ENCODE results near the gene SLC7A6. TPM values are rescaled to one million over a fixed set of nuclear protein-coding genes. Genes with fewer than 3 reads are reported as not detected.

Gene SLC7A6
- total and polyA plus RNA-seq, 2 of the 13 experiments (the other 11 are each of a cell fraction or from before 2014, with no cell fraction given): 35.8 to 70.8 TPM

GRCh38 chr16:68328151-68328859 is 64.0 kb downstream of the SLC7A6 start (continued):
- TF ChIP-seq BRCA1 (CRISPR knock-in tag; IDR thresholded peaks at IDR 0.05): no peak
- peak; percentile 62; the same call in 1 of the 2 replicates for TF ChIP-seq TGIF2 (CRISPR knock-in tag; IDR thresholded peaks at IDR 0.05)
- TF ChIP-seq, protein P1, sequence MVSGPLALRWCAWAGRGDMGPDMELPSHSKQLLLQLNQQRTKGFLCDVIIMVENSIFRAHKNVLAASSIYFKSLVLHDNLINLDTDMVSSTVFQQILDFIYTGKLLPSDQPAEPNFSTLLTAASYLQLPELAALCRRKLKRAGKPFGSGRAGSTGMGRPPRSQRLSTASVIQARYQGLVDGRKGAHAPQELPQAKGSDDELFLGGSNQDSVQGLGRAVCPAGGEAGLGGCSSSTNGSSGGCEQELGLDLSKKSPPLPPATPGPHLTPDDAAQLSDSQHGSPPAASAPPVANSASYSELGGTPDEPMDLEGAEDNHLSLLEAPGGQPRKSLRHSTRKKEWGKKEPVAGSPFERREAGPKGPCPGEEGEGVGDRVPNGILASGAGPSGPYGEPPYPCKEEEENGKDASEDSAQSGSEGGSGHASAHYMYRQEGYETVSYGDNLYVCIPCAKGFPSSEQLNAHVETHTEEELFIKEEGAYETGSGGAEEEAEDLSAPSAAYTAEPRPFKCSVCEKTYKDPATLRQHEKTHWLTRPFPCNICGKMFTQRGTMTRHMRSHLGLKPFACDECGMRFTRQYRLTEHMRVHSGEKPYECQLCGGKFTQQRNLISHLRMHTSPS (CRISPR knock-in tag; IDR thresholded peaks at IDR 0.05; ENCODE audit: low read depth): peak; percentile 43; the same call in 1 of the 2 replicates
- TF ChIP-seq ZBTB7A (CRISPR knock-in tag; IDR thresholded peaks at IDR 0.05): no peak
- peak; percentile 93; the same call in 1 of the 2 replicates for TF ChIP-seq SSRP1 (CRISPR knock-in tag; IDR thresholded peaks at IDR 0.05)
- TF ChIP-seq CBX1 (IDR thresholded peaks at IDR 0.05; ENCODE audit: low read depth): no peak
- no peak for TF ChIP-seq ZNF446 (CRISPR knock-in tag; IDR thresholded peaks at IDR 0.05)
- no peak; the same call in 1 of the 2 replicates for TF ChIP-seq GABPB1 (CRISPR knock-in tag; IDR thresholded peaks at IDR 0.05)
- TF ChIP-seq TRIM24 (CRISPR knock-in tag; IDR thresholded peaks at IDR 0.05): no peak
- TF ChIP-seq SRF (IDR thresholded peaks at IDR 0.05; ENCODE audit: low read depth, low read length): 0 out of 2 replicates have a peak, but pooled peaks have one; percentile 1
- TF ChIP-seq U2AF1 (optimal IDR thresholded peaks at IDR 0.05; ENCODE audit: low read depth, low read length): no peak
- TF ChIP-seq ZSCAN25 (CRISPR knock-in tag; IDR thresholded peaks at IDR 0.05): 0 out of 2 replicates have a peak, but pooled peaks have one; percentile 22
- TF ChIP-seq ZNF570 (CRISPR knock-in tag; IDR thresholded peaks at IDR 0.05; ENCODE audit: borderline replicate concordance): no peak
- TF ChIP-seq ZNF792 (CRISPR knock-in tag; IDR thresholded peaks at IDR 0.05): no peak
- TF ChIP-seq, protein P2, sequence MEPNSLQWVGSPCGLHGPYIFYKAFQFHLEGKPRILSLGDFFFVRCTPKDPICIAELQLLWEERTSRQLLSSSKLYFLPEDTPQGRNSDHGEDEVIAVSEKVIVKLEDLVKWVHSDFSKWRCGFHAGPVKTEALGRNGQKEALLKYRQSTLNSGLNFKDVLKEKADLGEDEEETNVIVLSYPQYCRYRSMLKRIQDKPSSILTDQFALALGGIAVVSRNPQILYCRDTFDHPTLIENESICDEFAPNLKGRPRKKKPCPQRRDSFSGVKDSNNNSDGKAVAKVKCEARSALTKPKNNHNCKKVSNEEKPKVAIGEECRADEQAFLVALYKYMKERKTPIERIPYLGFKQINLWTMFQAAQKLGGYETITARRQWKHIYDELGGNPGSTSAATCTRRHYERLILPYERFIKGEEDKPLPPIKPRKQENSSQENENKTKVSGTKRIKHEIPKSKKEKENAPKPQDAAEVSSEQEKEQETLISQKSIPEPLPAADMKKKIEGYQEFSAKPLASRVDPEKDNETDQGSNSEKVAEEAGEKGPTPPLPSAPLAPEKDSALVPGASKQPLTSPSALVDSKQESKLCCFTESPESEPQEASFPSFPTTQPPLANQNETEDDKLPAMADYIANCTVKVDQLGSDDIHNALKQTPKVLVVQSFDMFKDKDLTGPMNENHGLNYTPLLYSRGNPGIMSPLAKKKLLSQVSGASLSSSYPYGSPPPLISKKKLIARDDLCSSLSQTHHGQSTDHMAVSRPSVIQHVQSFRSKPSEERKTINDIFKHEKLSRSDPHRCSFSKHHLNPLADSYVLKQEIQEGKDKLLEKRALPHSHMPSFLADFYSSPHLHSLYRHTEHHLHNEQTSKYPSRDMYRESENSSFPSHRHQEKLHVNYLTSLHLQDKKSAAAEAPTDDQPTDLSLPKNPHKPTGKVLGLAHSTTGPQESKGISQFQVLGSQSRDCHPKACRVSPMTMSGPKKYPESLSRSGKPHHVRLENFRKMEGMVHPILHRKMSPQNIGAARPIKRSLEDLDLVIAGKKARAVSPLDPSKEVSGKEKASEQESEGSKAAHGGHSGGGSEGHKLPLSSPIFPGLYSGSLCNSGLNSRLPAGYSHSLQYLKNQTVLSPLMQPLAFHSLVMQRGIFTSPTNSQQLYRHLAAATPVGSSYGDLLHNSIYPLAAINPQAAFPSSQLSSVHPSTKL (CRISPR knock-in tag; IDR thresholded peaks at IDR 0.05): peak; percentile 72
- TF ChIP-seq ZNF205 (CRISPR knock-in tag; IDR thresholded peaks at IDR 0.05): no peak
- no peak for TF ChIP-seq ELK4 (CRISPR knock-in tag; IDR thresholded peaks at IDR 0.05; ENCODE audit: borderline replicate concordance)
- peak; percentile 47; the same call in 1 of the 2 replicates for TF ChIP-seq FOXO1 (CRISPR knock-in tag; IDR thresholded peaks at IDR 0.05)
- TF ChIP-seq ZNF160 (CRISPR knock-in tag; IDR thresholded peaks at IDR 0.05): no peak
- peak; percentile 76; the same call in 1 of the 2 replicates for TF ChIP-seq NR2F2 (IDR thresholded peaks at IDR 0.05; ENCODE audit: borderline replicate concordance, low read depth)
- no peak for TF ChIP-seq RBM22 (optimal IDR thresholded peaks at IDR 0.05; ENCODE audit: low read length)
- no peak for TF ChIP-seq ZNF30 (CRISPR knock-in tag; IDR thresholded peaks at IDR 0.05)
- TF ChIP-seq CC2D1A (CRISPR knock-in tag; IDR thresholded peaks at IDR 0.05): no peak
- TF ChIP-seq SIX1 (CRISPR knock-in tag; IDR thresholded peaks at IDR 0.05; ENCODE audit: borderline replicate concordance): no peak
- TF ChIP-seq NR2F6 (IDR thresholded peaks at IDR 0.05): peak; percentile 69; the same call in 1 of the 2 replicates
- peak; percentile 68; the same call in 1 of the 2 replicates for TF ChIP-seq NR2F6 (CRISPR knock-in tag; IDR thresholded peaks at IDR 0.05)
